Activated naive CD4-positive, alpha-beta T cell treated with anti-CD3 and anti-CD28 coated beads for 36 hours (primary cell): Measurements from ENCODE around the gene TRIM2. TPM values are rescaled to one million over a fixed set of nuclear protein-coding genes. Genes with fewer than 3 reads are reported as not detected.

Experiments
- CTCF ChIA-PET: fragments of 350-600 bp; sonication (Branson Sonifier 250); formaldehyde crosslinking; loops from one replicate; lab custom pipeline; 2021; ENCODE audit warnings: antibody characterized with exemption; lab: Charles Lee
- DNase-seq: peaks from one replicate; pipeline ENCODE4 v3.0.0-alpha.2; 2020
- H3K27ac Mint-ChIP-seq: one replicate; pipeline ENCODE4 v1.8.0; 2021; ENCODE audit warnings: mild to moderate bottlenecking, mixed read lengths
- H3K27me3 Mint-ChIP-seq: one replicate; pipeline ENCODE4 v1.8.0; 2021; ENCODE audit warnings: low read depth, mixed read lengths
- H3K36me3 Mint-ChIP-seq: one replicate; pipeline ENCODE4 v1.8.0; 2021; ENCODE audit warnings: low read depth, mixed read lengths
- H3K4me1 Mint-ChIP-seq: one replicate; pipeline ENCODE4 v1.8.0; 2021; ENCODE audit warnings: low read depth, mixed read lengths
- H3K4me3 Mint-ChIP-seq: one replicate; pipeline ENCODE4 v1.8.0; 2021; ENCODE audit warnings: mild to moderate bottlenecking, moderate library complexity, mixed read lengths
- H3K9me3 Mint-ChIP-seq: one replicate; pipeline ENCODE4 v1.8.0; 2021; ENCODE audit warnings: mixed read lengths
- intact Hi-C: fragments of 100-400 bp; cut with micrococcal nuclease; formaldehyde crosslinking; loops from one replicate; pipeline ENCODE4 v1.15.1; 2023
- total RNA-seq, 2 experiments: library from RNA; stranded (reverse); gene quantifications; one replicate each; pipeline ENCODE4 v1.2.3, GENCODE V29; 2021

The TRIM2 gene
- total RNA-seq, 2 experiments from 2014 or later: 3.8 to 4.2 TPM

DNA sequence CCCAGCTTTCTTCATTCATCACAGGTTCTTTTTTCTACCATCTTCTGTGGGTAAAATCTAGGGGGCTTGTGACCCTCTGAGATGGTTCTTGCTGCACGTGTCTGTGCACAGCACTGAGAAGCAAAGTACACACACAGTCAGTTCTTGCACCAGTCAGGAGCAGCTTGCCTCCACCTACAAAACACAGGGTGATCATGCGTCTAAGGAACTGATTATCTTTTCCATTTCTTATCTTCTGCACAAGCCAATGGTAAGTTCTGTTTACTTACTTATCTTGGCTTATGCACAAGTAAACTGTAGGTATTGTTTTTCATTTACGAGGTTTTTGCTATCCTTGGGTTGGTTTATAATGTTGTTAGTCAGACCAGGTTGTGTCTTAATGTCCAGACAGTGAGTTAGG lies 40.7 kb downstream of the TRIM2 start:
- Mint-ChIP-seq H3K9me3 (no peaks in the 10 kb centered on the region), H3K4me1 (peaks cover 22% of the 10 kb centered on the region), H3K36me3 (no peaks in the 10 kb centered on the region), H3K27ac (no peak overlapping the region), H3K4me3 (no peak overlapping the region), H3K27me3 (no peaks in the 10 kb centered on the region)
- intact Hi-C loops: loop anchor here (5.0 to 10.0 kb wide), 4 partner anchors 407 to 1360 kb away; partner anchors contain the start of genes ARFIP1, FBXW7 and TIGD4
- DNase-seq: no peak
- CTCF ChIA-PET: no interaction called here

DNA sequence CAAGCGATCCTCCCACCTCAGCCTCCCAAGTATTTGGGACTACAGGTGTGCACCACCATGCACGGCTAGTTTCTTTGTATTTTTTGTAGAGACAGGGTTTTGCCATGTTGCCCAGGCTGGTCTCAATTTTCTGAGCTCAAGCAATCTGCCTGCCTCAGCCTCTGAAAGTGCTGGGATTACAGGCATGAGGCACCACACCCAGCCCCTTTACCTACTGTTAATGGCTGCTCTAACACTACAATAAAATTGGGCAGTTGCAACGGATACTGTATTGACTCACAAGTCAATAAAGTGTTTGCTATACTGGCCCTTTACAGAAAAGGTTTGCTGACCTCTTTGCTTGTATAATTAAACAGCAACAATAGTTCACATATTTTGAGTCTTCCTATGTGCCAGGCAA lies 41.5 kb downstream of the TRIM2 start:
- Mint-ChIP-seq H3K36me3 (no peaks in the 10 kb centered on the region), H3K27ac (no peak overlapping the region), H3K27me3 (no peaks in the 10 kb centered on the region), H3K4me1 (peaks cover 22% of the 10 kb centered on the region), H3K4me3 (no peak overlapping the region), H3K9me3 (no peaks in the 10 kb centered on the region)
- DNase-seq: no peak
- intact Hi-C loops: loop anchor here (5.0 to 10.0 kb wide), 4 partner anchors 407 to 1361 kb away; partner anchors contain the start of genes ARFIP1, FBXW7 and TIGD4
- CTCF ChIA-PET: no interaction called here

DNA sequence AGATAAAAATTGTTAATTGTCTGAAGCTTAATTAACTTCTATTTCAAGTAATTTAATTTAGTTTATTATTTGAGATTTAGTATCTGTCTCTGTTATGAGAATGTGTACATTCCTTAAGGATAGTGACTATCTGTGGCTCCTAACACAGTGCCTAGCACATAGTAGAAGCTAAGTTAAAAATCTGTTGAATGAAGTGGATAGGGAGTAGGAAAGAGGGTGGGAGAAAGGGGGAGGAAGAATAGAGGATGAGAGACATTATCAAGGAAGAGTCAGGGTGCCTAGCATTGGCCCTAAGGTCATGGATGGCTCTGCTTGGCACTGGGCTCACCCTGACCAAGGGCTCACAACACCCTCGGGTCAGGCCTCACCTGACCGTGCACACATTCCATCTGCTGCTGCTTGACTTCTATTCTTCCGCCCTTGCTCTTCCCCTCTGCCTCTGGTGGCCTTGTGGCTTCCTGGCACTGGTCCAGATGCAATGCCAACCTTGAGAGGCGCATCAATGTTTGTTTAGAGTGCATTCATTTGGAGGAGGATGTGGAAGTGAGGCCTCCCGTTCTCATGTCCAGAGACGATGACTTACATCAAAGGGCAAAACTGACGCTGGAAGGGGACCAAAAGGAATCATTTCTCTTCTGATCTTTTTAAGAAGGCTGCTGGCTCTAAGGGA lies 42.3 kb downstream of the TRIM2 start:
- Mint-ChIP-seq H3K4me3 (no peak overlapping the region), H3K27me3 (no peaks in the 10 kb centered on the region), H3K9me3 (no peaks in the 10 kb centered on the region), H3K4me1 (peaks cover 26% of the 10 kb centered on the region), H3K36me3 (no peaks in the 10 kb centered on the region), H3K27ac (no peak overlapping the region)
- intact Hi-C loops: loop anchor here (5.0 to 10.0 kb wide), 4 partner anchors 406 to 1362 kb away; partner anchors contain the start of genes ARFIP1, FBXW7 and TIGD4
- DNase-seq: no peak
- CTCF ChIA-PET: no interaction called here

DNA sequence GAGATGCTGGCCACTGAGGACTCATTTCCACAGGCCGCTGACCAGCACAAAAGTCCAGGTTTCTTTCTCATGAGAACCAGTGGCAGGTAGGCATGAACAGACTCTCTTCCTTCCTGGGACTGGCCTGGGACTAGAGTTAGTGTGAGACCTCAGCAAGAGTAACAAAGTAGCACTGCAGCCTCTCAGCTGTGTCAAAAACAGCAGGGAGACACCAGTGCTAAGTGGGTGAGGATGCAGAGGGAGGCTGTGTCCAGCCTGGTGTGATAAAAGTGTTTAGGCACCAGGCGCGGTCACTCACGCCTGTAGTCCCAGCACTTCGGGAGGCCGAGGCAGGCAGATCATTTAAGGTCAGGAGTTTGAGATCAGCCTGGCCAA lies 42.9 kb downstream of the TRIM2 start:
- H3K4me3 Mint-ChIP-seq: no peak overlapping the region
- H3K27me3 Mint-ChIP-seq: no peaks in the 10 kb centered on the region
- DNase-seq: no peak
- no peaks in the 10 kb centered on the region for H3K9me3 Mint-ChIP-seq
- intact Hi-C loops: loop anchor here (5.0 to 10.0 kb wide), 4 partner anchors 405 to 1362 kb away; partner anchors contain the start of genes ARFIP1, FBXW7 and TIGD4
- peaks cover 32% of the 10 kb centered on the region for H3K4me1 Mint-ChIP-seq
- H3K27ac Mint-ChIP-seq: no peak overlapping the region
- no peaks in the 10 kb centered on the region for H3K36me3 Mint-ChIP-seq
- CTCF ChIA-PET: interaction anchor here (0.6 kb wide), 1 partner anchor 1305 kb away, joined by 3 read pairs; no protein-coding TSS in a partner anchor

DNA sequence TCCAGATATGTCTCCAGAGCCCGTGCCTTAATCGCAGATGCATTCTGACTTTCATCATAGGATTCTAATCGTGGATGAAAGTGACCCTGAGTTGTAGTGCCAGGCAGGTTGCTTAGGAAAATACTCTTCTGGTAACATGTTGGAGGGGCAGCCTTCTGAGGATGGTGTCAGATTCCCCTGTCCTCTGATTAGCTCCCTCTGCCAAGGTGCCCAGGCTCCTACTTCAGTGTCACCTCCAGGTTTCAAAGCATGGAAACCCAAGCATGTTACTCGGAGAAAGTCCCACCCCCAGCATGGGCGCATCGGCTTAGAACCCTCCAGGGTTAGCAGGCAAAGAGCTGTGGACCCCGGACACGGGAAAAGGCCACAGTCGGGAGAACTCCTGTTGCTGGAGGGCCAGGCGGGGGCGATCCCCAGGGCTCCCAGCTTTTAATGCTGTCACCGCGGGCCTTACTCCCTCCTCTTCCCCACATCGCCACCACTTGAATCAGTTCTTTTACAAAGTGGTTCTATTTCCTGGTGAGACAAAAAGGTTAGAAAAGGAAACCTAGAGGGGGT lies 44.5 kb downstream of the TRIM2 start:
- no peaks in the 10 kb centered on the region for H3K9me3 Mint-ChIP-seq
- peak overlapping the region; percentile 91 for H3K27ac Mint-ChIP-seq
- no peaks in the 10 kb centered on the region for H3K36me3 Mint-ChIP-seq
- intact Hi-C loops: loop anchor here (1.0 to 10.0 kb wide), 10 partner anchors 26 to 1364 kb away; partner anchors contain the start of genes ARFIP1, FBXW7, TIGD4 and TRIM2
- DNase-seq: no peak
- H3K4me3 Mint-ChIP-seq: peak overlapping the region; percentile 83
- H3K27me3 Mint-ChIP-seq: no peaks in the 10 kb centered on the region
- CTCF ChIA-PET: interaction anchor here (0.6 to 2.1 kb wide), 7 partner anchors 25 to 401 kb away, joined by 3 to 5 read pairs (median 3); no protein-coding TSS in a partner anchor
- peaks cover 27% of the 10 kb centered on the region for H3K4me1 Mint-ChIP-seq

DNA sequence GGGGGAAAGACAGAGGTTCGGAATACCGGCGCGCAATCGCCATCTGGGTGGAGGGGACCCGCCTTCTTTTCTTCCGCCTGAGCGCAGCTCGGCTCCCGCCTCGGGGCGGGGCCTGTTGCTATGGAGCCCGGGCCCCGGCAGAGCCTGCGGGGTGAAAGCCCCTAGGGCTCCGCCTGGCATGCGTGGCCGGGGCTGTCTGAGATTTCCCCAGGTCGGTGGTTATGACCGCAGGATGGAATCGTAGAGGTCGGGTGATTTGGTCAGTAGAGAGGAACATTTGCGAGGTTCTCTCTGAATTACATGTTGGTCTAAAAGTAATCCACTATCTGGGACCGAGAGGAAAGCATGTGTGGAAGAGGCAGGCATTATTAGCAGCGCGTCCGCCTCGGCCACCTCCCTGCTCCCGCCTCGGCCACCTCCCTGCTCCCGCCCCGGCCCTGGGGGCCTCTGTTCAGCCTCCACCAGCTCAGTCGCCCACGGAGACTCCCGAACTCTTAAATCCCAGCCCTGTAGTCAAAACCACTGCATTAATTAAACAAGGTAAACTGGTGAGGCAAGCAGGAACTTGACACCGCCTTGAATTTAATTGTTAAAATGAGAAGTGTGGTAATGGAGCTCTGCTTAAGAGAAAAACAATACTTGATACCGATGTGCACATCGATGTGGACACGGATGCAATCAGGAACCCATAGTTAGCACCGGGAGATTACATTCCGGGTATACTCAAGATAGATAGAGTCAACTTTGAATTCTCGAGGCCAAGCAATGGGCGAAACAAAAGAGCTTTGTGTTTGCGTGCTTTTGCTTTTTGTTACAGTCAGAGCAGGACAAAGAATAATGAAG lies 45.2 kb downstream of the TRIM2 start:
- Mint-ChIP-seq H3K36me3 (no peaks in the 10 kb centered on the region), H3K4me3 (peak overlapping the region; percentile 83), H3K27ac (peak overlapping the region; percentile 91), H3K4me1 (peaks cover 27% of the 10 kb centered on the region), H3K9me3 (no peaks in the 10 kb centered on the region), H3K27me3 (no peaks in the 10 kb centered on the region)
- intact Hi-C loops: loop anchor here (1.0 to 10.0 kb wide), 10 partner anchors 27 to 1365 kb away; partner anchors contain the start of genes ARFIP1, FBXW7, TIGD4 and TRIM2
- peak; percentile 91 for DNase-seq
- CTCF ChIA-PET: interaction anchor here (0.6 to 2.1 kb wide), 7 partner anchors 26 to 400 kb away, joined by 3 to 5 read pairs (median 3); no protein-coding TSS in a partner anchor

DNA sequence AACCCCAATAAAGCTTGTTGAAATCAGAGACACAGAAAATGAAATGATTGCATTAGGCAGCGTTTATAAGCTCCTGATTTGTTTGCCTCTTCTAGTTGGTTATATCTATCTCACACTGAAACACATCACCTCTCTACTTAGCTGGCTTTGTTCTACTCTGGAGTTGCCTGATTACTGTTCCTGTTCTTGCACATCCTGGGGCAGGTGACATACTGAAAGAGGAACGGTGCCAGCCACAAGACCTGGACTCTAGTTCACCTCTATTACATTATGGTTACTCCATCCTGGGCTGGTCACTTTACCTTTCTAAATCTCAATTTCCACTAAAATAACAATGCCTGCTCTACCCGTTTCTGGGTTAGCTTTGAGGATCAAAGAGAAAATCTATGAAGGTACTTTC lies 47.9 kb downstream of the TRIM2 start:
- CTCF ChIA-PET: interaction anchor here (0.5 to 1.3 kb wide), 6 partner anchors 17 to 397 kb away, joined by 3 to 7 read pairs (median 3); no protein-coding TSS in a partner anchor
- Mint-ChIP-seq H3K36me3 (no peaks in the 10 kb centered on the region), H3K27ac (no peak overlapping the region), H3K27me3 (no peaks in the 10 kb centered on the region), H3K4me1 (peaks cover 27% of the 10 kb centered on the region), H3K9me3 (no peaks in the 10 kb centered on the region), H3K4me3 (no peak overlapping the region)
- intact Hi-C loops: no loop called here
- DNase-seq: peak; percentile 35

DNA sequence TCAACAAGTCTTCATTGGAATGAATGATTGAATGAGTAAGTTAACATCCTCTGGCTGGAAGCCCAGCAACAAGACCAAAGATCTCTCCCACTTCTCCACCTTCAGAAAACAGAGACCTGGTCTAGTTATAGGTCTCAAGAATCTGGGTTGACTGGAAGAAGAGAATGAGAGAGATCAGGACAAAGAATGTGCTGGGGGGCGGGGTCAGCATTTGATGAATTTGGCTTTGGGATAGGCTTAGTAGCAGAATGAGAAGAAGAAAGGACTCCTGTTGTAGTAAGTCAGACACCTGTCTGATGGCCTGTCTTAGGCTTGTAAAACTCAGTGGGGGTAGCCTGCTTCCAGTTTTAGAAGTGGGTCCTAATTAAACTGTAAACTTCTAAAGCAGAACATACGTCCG lies 51.0 kb downstream of the TRIM2 start:
- Mint-ChIP-seq H3K4me3 (no peak overlapping the region), H3K36me3 (no peaks in the 10 kb centered on the region), H3K9me3 (no peaks in the 10 kb centered on the region), H3K27ac (no peak overlapping the region), H3K27me3 (no peaks in the 10 kb centered on the region), H3K4me1 (peaks cover 12% of the 10 kb centered on the region)
- intact Hi-C loops: no loop called here
- DNase-seq: no peak
- CTCF ChIA-PET: no interaction called here

DNA sequence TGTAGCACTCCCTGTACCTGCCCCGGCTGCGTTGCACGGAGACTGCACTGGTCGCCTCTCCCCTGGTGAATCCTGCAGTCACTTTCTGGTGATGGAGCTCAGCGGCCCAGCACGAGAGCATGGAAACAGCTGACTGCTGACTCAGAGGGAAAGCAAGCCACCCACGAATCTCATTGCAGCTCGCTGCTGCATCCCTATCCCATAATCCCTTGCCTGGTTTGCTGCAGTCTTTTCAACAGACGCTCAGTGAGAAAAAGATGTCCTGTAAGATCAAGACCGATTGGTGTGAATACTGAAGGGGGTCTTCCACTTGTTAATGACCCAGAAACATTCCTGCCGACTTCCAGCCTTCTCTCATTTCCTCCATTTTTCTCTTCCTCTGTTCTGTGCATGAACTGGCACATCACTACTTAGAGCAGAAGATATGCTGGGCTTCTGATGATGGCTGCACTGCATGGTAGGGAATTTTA lies 52.9 kb downstream of the TRIM2 start:
- intact Hi-C loops: no loop called here
- no peaks in the 10 kb centered on the region for H3K27me3 Mint-ChIP-seq
- DNase-seq: peak; percentile 76
- no peaks in the 10 kb centered on the region for H3K36me3 Mint-ChIP-seq
- H3K9me3 Mint-ChIP-seq: no peaks in the 10 kb centered on the region
- no peak overlapping the region for H3K4me3 Mint-ChIP-seq
- CTCF ChIA-PET: interaction anchor here (0.5 kb wide), 1 partner anchor 589 kb away, joined by 8 read pairs; no protein-coding TSS in a partner anchor
- H3K27ac Mint-ChIP-seq: no peak overlapping the region
- H3K4me1 Mint-ChIP-seq: peaks cover 1% of the 10 kb centered on the region

DNA sequence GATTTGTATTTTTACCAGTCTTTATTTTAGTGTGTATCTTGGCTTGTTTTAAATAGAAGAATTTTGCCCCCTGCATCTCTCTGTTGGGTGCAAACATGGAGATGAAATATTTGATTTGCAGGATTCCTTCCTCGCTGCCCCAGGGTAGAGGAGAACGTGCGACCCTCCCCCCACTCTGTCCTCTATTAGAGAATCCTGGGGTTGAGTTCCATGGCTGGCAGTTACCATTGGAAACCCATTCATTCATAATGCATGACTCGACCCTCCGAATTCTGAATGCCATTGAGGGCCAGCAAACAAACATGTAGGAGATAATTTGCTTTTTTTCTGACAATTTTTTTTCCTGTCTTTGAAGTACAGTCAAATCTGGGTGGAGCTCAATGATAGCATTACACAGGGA lies 53.7 kb downstream of the TRIM2 start:
- Mint-ChIP-seq H3K9me3 (no peaks in the 10 kb centered on the region), H3K27me3 (no peaks in the 10 kb centered on the region), H3K4me3 (no peak overlapping the region), H3K27ac (no peak overlapping the region), H3K4me1 (no peaks in the 10 kb centered on the region), H3K36me3 (no peaks in the 10 kb centered on the region)
- CTCF ChIA-PET: interaction anchor here (1.3 kb wide), 1 partner anchor 60 kb away, joined by 3 read pairs; no protein-coding TSS in a partner anchor
- DNase-seq: no peak
- intact Hi-C loops: no loop called here

DNA sequence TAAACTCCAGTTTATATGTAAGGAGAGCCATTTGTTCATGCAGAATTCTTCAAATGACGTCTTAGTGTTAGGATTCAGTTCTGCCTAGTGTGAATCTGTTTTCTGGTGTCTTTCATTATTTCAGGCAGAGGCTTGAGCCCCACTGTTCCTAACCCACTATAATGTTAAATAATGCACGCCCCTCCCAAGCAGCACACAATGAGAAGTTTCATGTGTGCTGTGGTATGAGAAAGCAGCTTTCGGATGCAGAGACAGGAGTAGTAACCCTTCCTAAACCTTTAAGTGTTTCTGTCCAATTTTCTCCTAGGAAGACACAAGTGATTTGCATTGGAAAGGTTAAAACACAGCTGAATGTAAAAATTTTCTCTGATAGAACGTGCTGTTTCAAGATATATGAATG lies 54.5 kb downstream of the TRIM2 start:
- DNase-seq: no peak
- Mint-ChIP-seq H3K27me3 (no peaks in the 10 kb centered on the region), H3K27ac (no peak overlapping the region), H3K4me3 (no peak overlapping the region), H3K9me3 (no peaks in the 10 kb centered on the region), H3K36me3 (no peaks in the 10 kb centered on the region), H3K4me1 (no peaks in the 10 kb centered on the region)
- CTCF ChIA-PET: interaction anchor here (1.3 kb wide), 1 partner anchor 59 kb away, joined by 3 read pairs; no protein-coding TSS in a partner anchor
- intact Hi-C loops: no loop called here

DNA sequence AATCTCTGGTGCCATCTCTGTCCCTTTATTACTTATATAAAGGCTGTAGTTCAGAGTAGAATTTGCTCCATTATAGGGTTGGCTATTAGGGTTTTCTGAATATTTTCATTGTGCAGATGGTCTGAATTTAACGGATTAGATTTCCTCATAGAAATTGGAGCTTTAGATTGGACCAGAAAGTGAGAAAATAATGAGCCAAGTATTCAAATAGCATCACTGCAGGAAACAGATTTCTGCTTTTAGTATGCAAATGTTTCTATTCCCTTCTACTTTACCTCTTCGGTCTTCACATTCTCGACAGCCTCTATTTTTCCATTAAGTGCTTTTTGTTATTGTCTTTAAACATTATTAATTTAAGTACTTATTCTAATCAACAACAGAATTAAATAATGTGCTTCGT lies 55.4 kb downstream of the TRIM2 start:
- H3K9me3 Mint-ChIP-seq: no peaks in the 10 kb centered on the region
- H3K27ac Mint-ChIP-seq: no peak overlapping the region
- no peaks in the 10 kb centered on the region for H3K4me1 Mint-ChIP-seq
- no peaks in the 10 kb centered on the region for H3K27me3 Mint-ChIP-seq
- H3K36me3 Mint-ChIP-seq: no peaks in the 10 kb centered on the region
- intact Hi-C loops: no loop called here
- CTCF ChIA-PET: no interaction called here
- no peak overlapping the region for H3K4me3 Mint-ChIP-seq
- no peak for DNase-seq
